ENCODE measurements around the gene RAPGEF4. TPM values are rescaled to one million over a fixed set of nuclear protein-coding genes. Genes with fewer than 3 reads are reported as not detected.
A peak's percentile ranks its signal among the peaks of the same experiment; 100 is the strongest.

The RAPGEF4 gene
- total RNA-seq, 2 donors from 2014 or later, result 0.19 to 0.65 TPM

DNA sequence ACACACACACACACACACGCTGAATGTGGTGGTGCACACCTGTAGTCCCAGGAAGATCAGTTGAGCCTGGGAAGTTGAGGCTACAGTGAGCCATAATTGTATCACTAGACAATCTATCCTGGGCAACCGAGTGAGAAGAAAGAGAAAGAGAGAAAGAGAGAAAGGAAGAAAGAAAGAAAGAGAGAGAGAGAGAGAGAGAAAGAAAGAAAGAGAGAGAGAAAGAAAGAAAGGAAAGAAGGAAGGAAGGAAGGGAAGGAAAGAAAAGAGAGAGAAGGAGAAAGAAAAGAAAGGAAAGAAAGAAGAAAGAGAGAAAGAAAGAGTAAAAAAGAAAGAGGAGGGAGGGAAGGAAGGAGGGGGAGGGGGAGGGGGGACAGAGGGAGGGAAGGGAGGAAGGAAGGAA is 190.0 kb downstream of the RAPGEF4 start:
- Mint-ChIP-seq H3K36me3 (ENCODE audit: insufficient read depth in 2 of 2) (no peaks in the 10 kb centered on the region), H3K4me1 (ENCODE audit: low read depth) (no peaks in the 10 kb centered on the region), H3K27me3 (ENCODE audit: low read depth) (peaks cover 19% of the 10 kb centered on the region), H3K4me3 (no peak overlapping the region), H3K27ac (no peak overlapping the region), H3K9me3 (no peaks in the 10 kb centered on the region)
- ATAC-seq (replicated peaks in 1 of 2) (no peak), DNase-seq (no peak)

DNA sequence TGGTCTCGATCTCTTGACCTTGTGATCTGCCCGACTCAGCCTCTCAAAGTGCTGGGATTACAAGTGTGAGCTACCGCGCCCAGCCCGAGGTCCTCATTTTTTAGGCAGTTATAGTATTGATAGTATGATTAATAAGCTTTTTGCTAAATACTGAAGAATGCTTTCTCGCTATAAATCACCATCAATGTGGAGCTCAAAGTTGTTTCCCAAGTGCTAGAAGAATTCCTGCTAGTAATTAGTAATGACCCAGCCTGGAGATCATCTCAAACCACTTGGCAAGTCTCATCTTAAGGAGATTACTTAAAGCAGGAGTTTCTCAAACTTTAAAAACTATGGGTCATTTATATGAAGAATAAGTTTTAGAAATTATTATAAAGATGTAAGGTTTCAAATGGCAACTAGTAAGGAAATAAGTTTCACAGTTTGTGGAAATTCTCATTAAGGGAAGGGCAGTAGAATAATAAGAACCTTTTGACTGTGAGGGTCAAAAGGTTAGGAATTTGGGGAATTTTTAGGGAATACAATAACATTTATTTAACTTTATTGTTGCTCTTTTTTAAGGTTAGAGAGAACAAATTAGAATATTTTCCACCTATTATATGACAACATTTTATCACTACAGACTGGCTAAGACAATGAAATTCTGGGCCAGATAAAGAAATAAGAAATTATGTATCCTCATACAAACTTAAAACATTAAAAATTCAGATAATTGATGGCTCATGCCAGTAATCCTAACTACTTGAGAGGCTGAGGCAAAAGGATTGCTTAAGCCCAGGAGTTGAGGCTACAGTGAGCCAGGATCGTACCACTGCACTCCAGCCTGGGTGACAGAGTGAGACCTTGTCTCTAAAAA is 191.4 kb downstream of the RAPGEF4 start:
- H3K4me3 Mint-ChIP-seq, result no peak overlapping the region
- DNase-seq (no peak), ATAC-seq (replicated peaks in 1 of 2) (no peak)
- no peaks in the 10 kb centered on the region for H3K9me3 Mint-ChIP-seq
- no peak overlapping the region for H3K27ac Mint-ChIP-seq
- no peaks in the 10 kb centered on the region for H3K36me3 Mint-ChIP-seq (ENCODE audit: insufficient read depth in 2 of 2)
- H3K4me1 Mint-ChIP-seq (ENCODE audit: low read depth), result peaks cover 10% of the 10 kb centered on the region
- H3K27me3 Mint-ChIP-seq (ENCODE audit: low read depth), result peaks cover 21% of the 10 kb centered on the region

DNA sequence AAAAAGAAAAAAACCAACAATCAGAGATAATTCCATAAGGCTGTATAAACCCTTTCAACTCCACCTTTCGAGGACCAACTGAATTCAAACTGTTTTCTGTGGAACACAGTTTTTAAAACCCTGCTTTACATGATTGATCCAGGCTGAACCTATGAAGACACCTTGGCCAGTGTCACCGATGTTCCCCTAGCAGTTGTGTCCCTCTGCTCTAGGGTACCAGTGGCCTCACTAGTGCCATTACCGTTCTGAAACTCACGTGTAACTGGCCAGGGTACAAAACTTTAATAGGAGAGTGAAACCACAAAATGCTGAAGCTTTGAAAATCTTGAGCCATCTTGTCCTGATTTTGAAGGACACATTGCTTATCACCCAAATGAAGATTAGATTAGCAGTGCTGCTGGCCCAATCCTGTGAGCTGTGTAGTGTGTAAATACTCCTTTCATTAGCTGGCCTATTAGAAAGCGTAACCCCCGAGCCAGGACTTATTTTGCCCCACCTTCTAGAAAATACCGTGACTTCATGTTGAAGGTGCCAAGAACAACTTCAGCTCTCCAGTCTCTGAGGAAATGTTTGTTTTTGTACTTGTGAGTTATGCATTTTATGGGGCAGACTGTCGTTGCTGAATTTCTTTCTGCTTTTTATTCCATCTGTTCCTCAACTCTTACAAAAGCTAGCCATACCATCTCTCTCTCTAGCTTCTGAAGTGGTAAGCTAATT is 192.2 kb downstream of the RAPGEF4 start:
- no peak for DNase-seq
- Mint-ChIP-seq H3K9me3 (no peaks in the 10 kb centered on the region), H3K4me3 (no peak overlapping the region), H3K27ac (no peak overlapping the region), H3K36me3 (ENCODE audit: insufficient read depth in 2 of 2) (no peaks in the 10 kb centered on the region), H3K27me3 (ENCODE audit: low read depth) (peaks cover 21% of the 10 kb centered on the region), H3K4me1 (ENCODE audit: low read depth) (peaks cover 14% of the 10 kb centered on the region)
- no peak for ATAC-seq (replicated peaks in 1 of 2)

DNA sequence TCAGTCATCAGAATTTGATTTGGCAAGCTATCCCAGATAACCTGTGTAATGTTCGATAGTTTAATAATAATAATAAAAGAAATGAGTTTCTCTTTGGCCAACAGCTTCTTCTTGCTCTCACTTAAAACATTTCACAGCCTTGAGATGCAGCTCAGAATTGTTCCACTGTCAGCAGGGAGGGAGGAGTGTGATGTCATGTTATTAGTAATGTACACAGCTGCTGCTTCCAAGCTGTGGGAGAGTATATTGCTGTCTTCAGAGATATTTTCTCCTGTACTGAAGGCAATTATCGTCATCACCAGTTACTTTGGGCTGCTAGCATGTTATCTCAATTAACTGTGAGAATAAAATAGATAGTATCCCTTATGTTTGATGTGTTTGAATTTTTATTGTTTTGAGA is 193.1 kb downstream of the RAPGEF4 start:
- Mint-ChIP-seq H3K36me3 (ENCODE audit: insufficient read depth in 2 of 2) (no peaks in the 10 kb centered on the region), H3K4me3 (no peak overlapping the region)
- ATAC-seq (replicated peaks in 1 of 2), result no peak

DNA sequence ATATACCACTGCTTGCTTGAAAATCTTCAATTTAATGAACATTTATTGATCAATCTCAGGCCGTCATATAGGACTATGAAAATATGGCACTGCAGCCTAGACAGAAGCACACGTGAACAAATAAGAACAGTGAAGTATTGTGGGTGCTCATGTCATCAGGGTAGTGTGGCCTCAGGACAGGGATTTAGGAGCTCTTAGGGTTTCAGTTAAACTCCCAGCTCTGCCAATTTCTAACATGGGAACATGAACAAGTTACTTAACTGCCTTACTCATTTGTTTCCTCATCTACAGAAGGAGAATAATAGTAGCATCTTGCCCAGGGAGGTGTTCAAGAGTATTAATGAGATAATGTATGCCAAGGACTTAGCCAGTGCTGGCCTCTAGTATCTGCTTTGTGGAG is 194.0 kb downstream of the RAPGEF4 start:
- Mint-ChIP-seq H3K36me3 (ENCODE audit: insufficient read depth in 2 of 2) (no peaks in the 10 kb centered on the region), H3K9me3 (no peaks in the 10 kb centered on the region), H3K4me3 (no peak overlapping the region), H3K27me3 (ENCODE audit: low read depth) (peaks cover 21% of the 10 kb centered on the region), H3K4me1 (ENCODE audit: low read depth) (peaks cover 14% of the 10 kb centered on the region), H3K27ac (no peak overlapping the region)
- no peak for ATAC-seq (replicated peaks in 1 of 2)
- DNase-seq, result no peak

More for the DNA sequence above, 193.1 kb downstream of the RAPGEF4 start:
- Mint-ChIP-seq H3K4me1 (ENCODE audit: low read depth) (peaks cover 14% of the 10 kb centered on the region), H3K27me3 (ENCODE audit: low read depth) (peaks cover 21% of the 10 kb centered on the region), H3K27ac (no peak overlapping the region), H3K9me3 (no peaks in the 10 kb centered on the region)
- DNase-seq, result no peak

DNA sequence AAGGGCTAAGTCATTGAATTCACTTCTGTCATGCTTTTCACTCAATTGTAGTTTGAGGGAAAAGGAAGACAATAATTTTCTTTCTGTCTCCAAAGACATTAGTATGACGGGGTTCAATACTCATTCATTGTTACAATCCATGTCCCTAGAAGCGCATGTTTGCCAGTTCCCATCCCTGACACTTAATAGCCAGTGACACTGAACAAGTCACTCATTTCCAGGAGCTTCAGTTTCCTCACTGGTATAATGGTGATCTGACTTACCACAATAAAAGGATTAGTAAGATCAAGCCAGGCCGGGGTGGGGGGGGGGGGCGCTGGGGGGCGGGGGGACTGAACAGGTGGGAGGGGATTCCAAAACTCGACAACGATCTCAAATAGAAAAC is 195.2 kb downstream of the RAPGEF4 start:
- ATAC-seq (replicated peaks in 1 of 2), result peak in 1 of 2 donors; percentile 39
- H3K36me3 Mint-ChIP-seq (ENCODE audit: insufficient read depth in 2 of 2), result no peaks in the 10 kb centered on the region
- H3K4me1 Mint-ChIP-seq (ENCODE audit: low read depth), result peaks cover 14% of the 10 kb centered on the region
- DNase-seq, result no peak
- no peak overlapping the region for H3K4me3 Mint-ChIP-seq
- H3K9me3 Mint-ChIP-seq, result no peaks in the 10 kb centered on the region
- no peak overlapping the region for H3K27ac Mint-ChIP-seq
- H3K27me3 Mint-ChIP-seq (ENCODE audit: low read depth), result peaks cover 15% of the 10 kb centered on the region

GRCh38 chr2:172931256-172931894 is 195.7 kb downstream of the RAPGEF4 start:
- ATAC-seq (replicated peaks in 1 of 2) (peak in 1 of 2 donors; percentile 13), DNase-seq (no peak)
- Mint-ChIP-seq H3K27ac (no peak overlapping the region), H3K4me3 (peak overlapping the region in 1 of 2 donors; percentile 24), H3K4me1 (ENCODE audit: low read depth) (peaks cover 14% of the 10 kb centered on the region), H3K9me3 (no peaks in the 10 kb centered on the region), H3K27me3 (ENCODE audit: low read depth) (peaks cover 10% of the 10 kb centered on the region), H3K36me3 (ENCODE audit: insufficient read depth in 2 of 2) (no peaks in the 10 kb centered on the region)

- no peaks in the 10 kb centered on the region for H3K36me3 Mint-ChIP-seq (ENCODE audit: insufficient read depth in 2 of 2)
- DNase-seq (peak; percentile 66 to 69), ATAC-seq (replicated peaks in 1 of 2) (no peak)
- no peak overlapping the region for H3K27ac Mint-ChIP-seq
- H3K9me3 Mint-ChIP-seq, result no peaks in the 10 kb centered on the region
- H3K4me3 Mint-ChIP-seq, result no peak overlapping the region
- peaks cover 14% of the 10 kb centered on the region for H3K4me1 Mint-ChIP-seq (ENCODE audit: low read depth)
- H3K27me3 Mint-ChIP-seq (ENCODE audit: low read depth), result peaks cover 10% of the 10 kb centered on the region
These were observed 196.4 kb downstream of the RAPGEF4 start for GRCh38 chr2:172931918-172932520.

DNA sequence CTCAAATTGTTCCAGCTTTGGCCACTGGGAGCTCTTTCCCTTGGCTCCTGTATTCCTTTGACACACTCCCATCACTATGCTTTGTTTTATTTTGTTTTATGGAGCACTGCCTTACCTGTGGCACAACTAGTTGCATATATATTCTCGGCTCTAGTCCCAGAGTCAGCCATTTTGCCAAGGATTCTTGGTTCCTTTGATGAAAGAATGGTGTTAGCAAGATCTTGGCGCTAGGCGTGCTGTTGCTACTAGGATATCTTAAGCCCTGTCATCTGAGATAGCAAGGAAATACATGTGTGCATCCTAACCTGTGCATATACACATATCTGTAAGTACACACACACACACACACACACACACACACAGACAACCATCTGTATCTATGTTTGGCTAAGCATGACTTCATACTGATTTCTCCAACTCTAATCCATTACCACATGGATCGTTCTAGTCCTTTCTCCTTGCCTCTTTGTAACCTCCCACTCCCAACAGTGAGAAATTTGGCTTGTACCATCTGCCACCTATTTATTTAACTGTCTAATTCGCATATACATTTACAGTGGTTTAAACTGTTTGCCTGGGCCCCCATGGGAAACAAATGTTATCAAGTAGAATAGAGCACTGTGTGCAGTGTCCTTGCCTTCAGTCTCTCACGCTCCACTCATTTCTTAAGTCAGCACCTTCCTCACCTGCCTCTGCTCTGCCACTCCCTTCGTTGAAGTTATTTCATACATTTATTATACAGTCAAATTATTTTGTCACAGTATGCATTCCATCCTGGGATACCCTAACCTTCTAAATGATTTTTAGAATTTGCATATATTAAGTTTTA is 202.5 kb downstream of the RAPGEF4 start:
- Mint-ChIP-seq H3K36me3 (ENCODE audit: insufficient read depth in 2 of 2) (peaks cover 3 to 17% of the 10 kb centered on the region in 2 donors), H3K4me3 (no peak overlapping the region), H3K27ac (no peak overlapping the region), H3K27me3 (ENCODE audit: low read depth) (no peaks in the 10 kb centered on the region), H3K9me3 (peaks cover 6 to 9% of the 10 kb centered on the region in 2 donors), H3K4me1 (ENCODE audit: low read depth) (peaks cover 6% of the 10 kb centered on the region)
- no peak for ATAC-seq (replicated peaks in 1 of 2)
- no peak for DNase-seq

DNA sequence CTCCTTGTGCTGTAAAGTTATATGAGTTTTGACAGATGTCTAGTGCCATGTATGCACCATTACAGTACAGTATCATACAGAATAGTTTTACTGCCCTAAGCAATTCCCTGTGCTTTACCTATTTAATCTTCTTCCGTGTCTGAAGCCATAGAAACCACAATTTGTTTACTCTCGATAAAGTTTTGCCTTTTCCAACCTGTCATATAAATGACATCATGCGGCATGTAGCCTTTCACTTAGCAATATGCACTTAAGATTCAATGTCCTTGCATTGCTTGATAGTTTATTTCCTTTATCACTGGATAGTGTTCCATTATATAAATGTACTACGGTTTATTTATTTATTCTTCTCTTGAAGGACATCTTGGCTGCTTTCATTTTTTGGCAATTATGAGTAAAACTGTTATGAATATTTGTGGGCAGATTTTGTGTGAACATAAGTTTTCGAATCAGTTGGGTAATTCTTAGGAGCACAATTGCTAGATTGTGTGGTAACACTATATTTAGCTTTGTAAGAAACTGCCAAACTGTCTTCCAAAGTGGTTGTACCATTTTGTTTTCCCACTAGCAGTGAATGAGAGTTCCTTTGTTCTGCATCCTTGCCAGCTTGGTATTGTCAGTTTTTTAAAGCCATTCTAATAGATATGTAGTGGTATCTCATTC is 203.2 kb downstream of the RAPGEF4 start:
- peaks cover 13% of the 10 kb centered on the region for H3K4me1 Mint-ChIP-seq (ENCODE audit: low read depth)
- ATAC-seq (replicated peaks in 1 of 2), result no peak
- no peak for DNase-seq
- no peaks in the 10 kb centered on the region for H3K27me3 Mint-ChIP-seq (ENCODE audit: low read depth)
- H3K27ac Mint-ChIP-seq, result no peak overlapping the region
- peaks cover 3 to 17% of the 10 kb centered on the region in 2 donors for H3K36me3 Mint-ChIP-seq (ENCODE audit: insufficient read depth in 2 of 2)
- no peak overlapping the region for H3K4me3 Mint-ChIP-seq
- H3K9me3 Mint-ChIP-seq, result peaks cover 6 to 9% of the 10 kb centered on the region in 2 donors

DNA sequence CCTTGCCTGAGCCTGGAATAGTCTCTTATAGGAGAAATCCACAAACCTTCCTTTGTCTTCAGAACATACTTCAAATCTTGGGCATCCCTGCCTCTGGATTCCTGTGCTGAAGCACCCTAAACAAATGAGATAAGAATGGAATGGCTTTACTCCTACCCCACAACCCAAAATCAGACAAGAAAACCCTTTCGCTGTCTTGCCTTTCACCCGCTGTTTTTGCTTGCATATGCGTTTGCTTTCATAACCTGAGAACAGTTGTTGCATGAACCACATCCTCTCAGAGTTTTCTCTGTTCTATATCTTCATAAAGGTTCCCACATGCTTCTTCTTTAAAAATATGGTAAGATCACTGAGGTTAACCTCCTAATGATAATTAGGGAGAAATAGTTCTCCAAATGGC is 207.9 kb downstream of the RAPGEF4 start:
- peaks cover 32% of the 10 kb centered on the region for H3K4me1 Mint-ChIP-seq (ENCODE audit: low read depth)
- no peak overlapping the region for H3K27ac Mint-ChIP-seq
- no peaks in the 10 kb centered on the region for H3K27me3 Mint-ChIP-seq (ENCODE audit: low read depth)
- DNase-seq, result peak in 1 of 2 donors; percentile 7
- H3K36me3 Mint-ChIP-seq (ENCODE audit: insufficient read depth in 2 of 2), result peaks cover 3 to 17% of the 10 kb centered on the region in 2 donors
- peak; percentile 38 to 60 for ATAC-seq (replicated peaks in 1 of 2)
- H3K9me3 Mint-ChIP-seq, result peaks cover 5 to 12% of the 10 kb centered on the region in 2 donors
- H3K4me3 Mint-ChIP-seq, result peak overlapping the region; percentile 4 to 50

Data from activated T-cell treated with anti-CD3 and anti-CD28 coated beads, Interleukin-2, amount 50 U/mL, for 72 hours (primary cell).